T47D (cell line): ENCODE results near the gene NRDE2.
"Not testable (repeated sequence)": the region's sequence is repeated elsewhere in the genome, so short reads cannot be mapped to it uniquely, and the experiment has no call there.

ENCODE experiments used
- DNase-seq, 2 experiments: peaks; one replicate each; pipeline versions ENCODE4 v3.0.0 to v3.0.0-alpha.2; 2011 to 2012; ENCODE audit warnings: low read depth in 1 of 2, low spot score in 1 of 2
- JUND ChIP-seq: IDR thresholded peaks from 2 replicates; pipeline ENCODE4 v1.6.1; 2012; ENCODE audit warnings: low read depth
- in situ Hi-C: cut with HindIII; loops from 2 replicates; pipeline ENCODE4 v1.10.0; 2016; ENCODE audit warnings: low sequenced_read_pairs, low pct_unique_long_range_greater_than_20kb

NRDE2 gene

GRCh38 chr14:90235179-90235976 lies 96.4 kb downstream of the NRDE2 start:
- peak; percentile 81 to 82 for DNase-seq
- in situ Hi-C loops: no loop called here

GRCh38 chr14:90229942-90230341 lies 101.8 kb downstream of the NRDE2 start:
- in situ Hi-C loops, DNase-seq: not testable (repeated sequence)

More at GRCh38 chr14:90235179-90235976, 96.4 kb downstream of the NRDE2 start:
- no peak for TF ChIP-seq JUND

- in situ Hi-C loops: no loop called here
- no peak for TF ChIP-seq JUND
These were observed 103.3 kb downstream of the NRDE2 start for GRCh38 chr14:90228478-90228877.

More at GRCh38 chr14:90228478-90228877, 103.3 kb downstream of the NRDE2 start:
- DNase-seq: no peak
